HFF-Myc (cell line): ENCODE results near the gene COL9A1.

Experiments
- DNase-seq: peaks from one replicate; pipeline ENCODE4 v3.0.0-alpha.2; 2011; ENCODE audit warnings: low read depth; ENCODE audit errors: extremely low read depth
- H3K4me3 ChIP-seq: replicated peaks from 2 replicates; pipeline ENCODE4 v1.5.1; 2011; ENCODE audit warnings: low read depth, mild to moderate bottlenecking, control low read depth, low read length
- TF ChIP-seq, protein P1 (sequence below): IDR thresholded peaks from 2 replicates; pipeline ENCODE4 v1.5.1; 2012; ENCODE audit warnings: mild to moderate bottlenecking, low read depth, low read length, control low read depth; ENCODE audit errors: missing control alignments

The COL9A1 gene

DNA sequence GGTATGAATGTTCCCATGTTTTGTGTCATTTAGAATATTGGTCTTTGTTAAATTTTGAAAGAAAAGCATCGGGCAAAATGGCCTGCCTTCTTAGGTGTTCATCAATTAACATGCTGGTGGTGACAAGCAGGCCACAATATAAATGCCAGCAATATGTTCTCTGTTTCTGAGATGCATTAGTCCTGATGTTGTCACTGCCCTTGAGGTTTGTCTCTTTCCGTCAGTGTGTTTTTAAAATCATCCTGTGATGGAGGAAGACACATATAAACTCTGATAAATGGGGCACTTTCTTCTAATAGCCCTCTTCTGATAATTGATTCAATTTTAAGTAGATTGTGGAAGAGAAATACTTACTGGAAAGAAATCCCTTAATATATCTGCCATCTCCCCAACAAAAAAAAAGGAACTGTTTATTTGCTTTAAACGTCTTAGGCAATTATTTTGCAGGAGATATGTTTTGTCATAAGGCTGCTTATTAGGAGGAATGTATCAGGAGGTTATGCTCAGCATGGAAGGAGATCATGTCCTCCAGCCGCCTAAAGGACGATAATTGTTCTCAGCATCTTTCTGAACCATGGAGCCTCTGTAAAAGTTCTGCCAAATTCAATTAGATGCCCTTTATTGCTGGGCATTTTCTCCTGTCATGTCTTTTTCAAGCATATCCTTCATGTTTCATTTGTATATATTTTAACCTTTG, 134.1 kb downstream of the COL9A1 start:
- no peak for DNase-seq
- TF ChIP-seq, protein P1, sequence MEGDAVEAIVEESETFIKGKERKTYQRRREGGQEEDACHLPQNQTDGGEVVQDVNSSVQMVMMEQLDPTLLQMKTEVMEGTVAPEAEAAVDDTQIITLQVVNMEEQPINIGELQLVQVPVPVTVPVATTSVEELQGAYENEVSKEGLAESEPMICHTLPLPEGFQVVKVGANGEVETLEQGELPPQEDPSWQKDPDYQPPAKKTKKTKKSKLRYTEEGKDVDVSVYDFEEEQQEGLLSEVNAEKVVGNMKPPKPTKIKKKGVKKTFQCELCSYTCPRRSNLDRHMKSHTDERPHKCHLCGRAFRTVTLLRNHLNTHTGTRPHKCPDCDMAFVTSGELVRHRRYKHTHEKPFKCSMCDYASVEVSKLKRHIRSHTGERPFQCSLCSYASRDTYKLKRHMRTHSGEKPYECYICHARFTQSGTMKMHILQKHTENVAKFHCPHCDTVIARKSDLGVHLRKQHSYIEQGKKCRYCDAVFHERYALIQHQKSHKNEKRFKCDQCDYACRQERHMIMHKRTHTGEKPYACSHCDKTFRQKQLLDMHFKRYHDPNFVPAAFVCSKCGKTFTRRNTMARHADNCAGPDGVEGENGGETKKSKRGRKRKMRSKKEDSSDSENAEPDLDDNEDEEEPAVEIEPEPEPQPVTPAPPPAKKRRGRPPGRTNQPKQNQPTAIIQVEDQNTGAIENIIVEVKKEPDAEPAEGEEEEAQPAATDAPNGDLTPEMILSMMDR = no peak
- H3K4me3 ChIP-seq = no peak overlapping the region
